IPS DF 6.9 (cell line): ENCODE measurements around the gene RFC1.
A peak's percentile ranks its signal among the peaks of the same experiment; 100 is the strongest.
"Not testable (repeated sequence)": the region's sequence is repeated elsewhere in the genome, so short reads cannot be mapped to it uniquely, and the experiment has no call there.

Experiments used
- DNase-seq: peaks from one replicate; pipeline ENCODE4 v3.0.0-alpha.2; 2013; ENCODE audit warnings: low read depth, low spot score
- H3K27ac ChIP-seq: one replicate; pipeline ENCODE4 v1.5.1; 2013; ENCODE audit warnings: low read length, control low read depth
- H3K27me3 ChIP-seq: 2 replicates; pipeline ENCODE4 v1.6.1; 2013; ENCODE audit warnings: mild to moderate bottlenecking, low read length; ENCODE audit not compliant: control insufficient read depth, insufficient read depth
- H3K36me3 ChIP-seq: 2 replicates; pipeline ENCODE4 v1.6.1; 2013; ENCODE audit warnings: low read length; ENCODE audit not compliant: control insufficient read depth, insufficient read depth
- H3K4me1 ChIP-seq: 2 replicates; pipeline ENCODE4 v1.6.1; 2013; ENCODE audit warnings: low read length; ENCODE audit not compliant: control insufficient read depth, insufficient read depth
- H3K4me3 ChIP-seq: 2 replicates; pipeline ENCODE4 v1.5.1; 2013; ENCODE audit warnings: mild to moderate bottlenecking, low read length
- H3K9me3 ChIP-seq: 2 replicates; pipeline ENCODE4 v1.6.1; 2013; ENCODE audit warnings: low read length, inconsistent platforms; ENCODE audit not compliant: control insufficient read depth, insufficient read depth
- WGBS: extraction: QIAGEN DNeasy Blood & Tissue Kit; methylation state at CpG from one replicate; pipeline ENCODE4 v1.1.7; 2013; ENCODE audit warnings: mixed read lengths, missing lambda C conversion rate; ENCODE audit not compliant: insufficient read length, insufficient coverage; 5-methylcytosine and 5-hydroxymethylcytosine counted together

The RFC1 gene

GRCh38 chr4:39365830-39366771, at the start of gene RFC1:
Gene RFC1, minus strand, starts transcription at chr4:39366362. Its CDS starts 121 bp downstream, at chr4:39366241.
- peak within 1 kb of the TSS; percentile 95 for H3K4me3 ChIP-seq
- peaks cover 1% of the 10 kb centered on the region; the same call in 1 of the 2 replicates for H3K27me3 ChIP-seq
- peak; percentile 83 for DNase-seq
- no peaks in the 10 kb centered on the region for H3K36me3 ChIP-seq
- H3K27ac ChIP-seq, result no peak within 1 kb of the TSS
- H3K4me1 ChIP-seq, result no peaks in the 10 kb centered on the region
- WGBS, result no CpG with 5 or more reads among the region's 60 CpGs
- no peaks in the 10 kb centered on the region for H3K9me3 ChIP-seq

DNA sequence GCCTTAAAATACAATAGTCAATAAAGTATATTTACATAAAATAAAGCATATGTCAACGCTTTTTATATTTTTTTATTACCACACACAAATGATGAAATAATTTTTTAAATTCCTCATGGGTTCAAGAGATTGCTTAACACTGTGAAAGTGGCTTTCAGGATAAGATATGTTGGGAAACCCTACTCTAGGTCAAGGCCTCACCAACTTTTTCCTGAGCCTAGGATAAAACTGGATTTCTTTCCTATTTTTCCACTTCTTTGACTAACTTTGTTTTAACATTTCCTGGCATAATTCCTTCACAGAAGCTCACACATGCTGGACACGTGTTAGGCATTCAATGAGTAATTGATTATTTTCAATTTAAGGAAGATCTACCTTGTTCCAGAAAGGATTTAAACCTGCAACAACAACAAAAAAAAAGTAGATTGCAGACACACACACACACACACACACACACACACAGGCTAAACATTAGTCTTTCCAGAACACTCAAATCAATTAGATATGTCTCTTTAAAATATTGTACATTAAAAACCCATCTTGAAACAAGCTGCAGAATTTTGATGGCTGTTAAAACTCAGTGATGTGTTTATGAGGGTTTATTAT, 49.6 kb upstream of the RFC1 start:
- Histone ChIP-seq H3K4me3 (no peak overlapping the region), H3K9me3 (no peaks in the 10 kb centered on the region), H3K27ac (no peak overlapping the region), H3K27me3 (no peaks in the 10 kb centered on the region), H3K36me3 (no peaks in the 10 kb centered on the region), H3K4me1 (no peaks in the 10 kb centered on the region)
- DNase-seq, result no peak
- no CpG with 5 or more reads among the region's 2 CpGs for WGBS

- DNase-seq, H3K4me3 ChIP-seq, H3K27me3 ChIP-seq, H3K9me3 ChIP-seq, H3K4me1 ChIP-seq, H3K27ac ChIP-seq, H3K36me3 ChIP-seq: not testable (repeated sequence)
- WGBS, result no CpG with 5 or more reads among the region's 8 CpGs
These were observed 45.4 kb upstream of the RFC1 start for GRCh38 chr4:39411561-39411960.

- Histone ChIP-seq H3K9me3 (no peaks in the 10 kb centered on the region), H3K4me3 (no peak overlapping the region), H3K4me1 (no peaks in the 10 kb centered on the region), H3K27me3 (no peaks in the 10 kb centered on the region), H3K36me3 (no peaks in the 10 kb centered on the region), H3K27ac (no peak overlapping the region)
- WGBS, result no CpG with 5 or more reads among the region's 5 CpGs
- no peak for DNase-seq
These were observed 44.3 kb upstream of the RFC1 start for GRCh38 chr4:39410415-39410814.

DNA sequence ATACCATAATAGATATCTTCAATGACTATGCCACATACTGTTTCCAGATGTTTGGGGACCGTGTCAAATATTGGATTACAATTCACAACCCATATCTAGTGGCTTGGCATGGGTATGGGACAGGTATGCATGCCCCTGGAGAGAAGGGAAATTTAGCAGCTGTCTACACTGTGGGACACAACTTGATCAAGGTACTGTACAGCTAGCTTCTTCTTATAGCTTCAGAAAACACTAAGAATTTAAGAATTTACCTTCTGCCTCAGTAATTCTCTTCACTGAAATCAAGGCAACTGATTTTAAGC, 41.4 kb upstream of the RFC1 start:
- H3K9me3 ChIP-seq, result no peaks in the 10 kb centered on the region
- no peak overlapping the region for H3K4me3 ChIP-seq
- WGBS, result no CpG with 5 or more reads among the region's 1 CpG
- no peaks in the 10 kb centered on the region for H3K27me3 ChIP-seq
- no peaks in the 10 kb centered on the region for H3K4me1 ChIP-seq
- H3K36me3 ChIP-seq, result no peaks in the 10 kb centered on the region
- no peak overlapping the region for H3K27ac ChIP-seq
- DNase-seq, result no peak

GRCh38 chr4:39406763-39407583, 40.8 kb upstream of the RFC1 start, which contains the start of gene KLB:
Gene KLB, plus strand, starts transcription at chr4:39406930. Its CDS starts 20 bp downstream, at chr4:39406950.
- H3K36me3 ChIP-seq, result no peaks in the 10 kb centered on the region
- H3K27me3 ChIP-seq, result no peaks in the 10 kb centered on the region
- no CpG with 5 or more reads among the region's 12 CpGs for WGBS
- no peak within 1 kb of the TSS for H3K4me3 ChIP-seq
- no peak for DNase-seq
- no peak within 1 kb of the TSS for H3K27ac ChIP-seq
- H3K9me3 ChIP-seq, result no peaks in the 10 kb centered on the region
- H3K4me1 ChIP-seq, result no peaks in the 10 kb centered on the region

- not testable (repeated sequence) for H3K4me1 ChIP-seq, H3K36me3 ChIP-seq, H3K4me3 ChIP-seq, H3K27ac ChIP-seq, DNase-seq, H3K9me3 ChIP-seq, H3K27me3 ChIP-seq
- WGBS, result no CpG with 5 or more reads among the region's 6 CpGs
These were observed 35.5 kb upstream of the RFC1 start for GRCh38 chr4:39401640-39402039.

- H3K4me1 ChIP-seq, result no peaks in the 10 kb centered on the region
- no peak for DNase-seq
- no peak overlapping the region for H3K27ac ChIP-seq
- WGBS, result no CpG with 5 or more reads among the region's 3 CpGs
- no peaks in the 10 kb centered on the region for H3K9me3 ChIP-seq
- H3K27me3 ChIP-seq, result no peaks in the 10 kb centered on the region
- no peaks in the 10 kb centered on the region for H3K36me3 ChIP-seq
- H3K4me3 ChIP-seq, result no peak overlapping the region
These were observed 28.5 kb upstream of the RFC1 start for GRCh38 chr4:39394706-39395105.

- WGBS, result no CpG with 5 or more reads among the region's 6 CpGs
- no peaks in the 10 kb centered on the region for H3K36me3 ChIP-seq
- no peak for DNase-seq
- H3K9me3 ChIP-seq, result no peaks in the 10 kb centered on the region
- H3K4me1 ChIP-seq, result no peaks in the 10 kb centered on the region
- no peak overlapping the region for H3K4me3 ChIP-seq
- H3K27me3 ChIP-seq, result no peaks in the 10 kb centered on the region
- no peak overlapping the region for H3K27ac ChIP-seq
These were observed 24.4 kb upstream of the RFC1 start for GRCh38 chr4:39390603-39391002.

- no peaks in the 10 kb centered on the region for H3K9me3 ChIP-seq
- no peak for DNase-seq
- no peaks in the 10 kb centered on the region for H3K36me3 ChIP-seq
- H3K27ac ChIP-seq, result no peak overlapping the region
- no peak overlapping the region for H3K4me3 ChIP-seq
- no CpG with 5 or more reads among the region's 11 CpGs for WGBS
- H3K27me3 ChIP-seq, result no peaks in the 10 kb centered on the region
- H3K4me1 ChIP-seq, result no peaks in the 10 kb centered on the region
These were observed 18.4 kb upstream of the RFC1 start for GRCh38 chr4:39384563-39384962.
